HG02973 (cell line): ENCODE results near the gene KRI1.

Source experiments
- ATAC-seq: cut with Tn5 transposase; IDR thresholded peaks from one replicate; pipeline ENCODE4 v1.9.1; 2021; ENCODE audit warnings: moderate library complexity; ENCODE audit not compliant: unreplicated experiment

Gene KRI1

GRCh38 chr19:10565567-10566407 is at the start of gene KRI1:
KRI1 (minus strand) TSS chr19:10566010; CDS start chr19:10565999, 11 bp downstream.
- ATAC-seq, result peak; percentile 36

GRCh38 chr19:10612499-10613119 is 46.8 kb upstream of the KRI1 start:
- ATAC-seq, result no peak

GRCh38 chr19:10611907-10612306 is 46.1 kb upstream of the KRI1 start:
- no peak for ATAC-seq

- no peak for ATAC-seq
Measured at GRCh38 chr19:10604460-10604980, 38.7 kb upstream of the KRI1 start.

GRCh38 chr19:10603873-10604459 is 38.2 kb upstream of the KRI1 start:
- ATAC-seq, result no peak

GRCh38 chr19:10603084-10603872 is 37.5 kb upstream of the KRI1 start:
- ATAC-seq, result no peak

GRCh38 chr19:10602330-10603083 is 36.7 kb upstream of the KRI1 start:
- ATAC-seq, result peak; percentile 42

GRCh38 chr19:10601999-10602329 is 36.2 kb upstream of the KRI1 start:
- ATAC-seq, result no peak

GRCh38 chr19:10600149-10600548 is 34.3 kb upstream of the KRI1 start:
- ATAC-seq, result no peak

- no peak for ATAC-seq
Measured at GRCh38 chr19:10593820-10594637, 28.2 kb upstream of the KRI1 start.

GRCh38 chr19:10593148-10593547 is 27.3 kb upstream of the KRI1 start:
- ATAC-seq, result no peak

- no peak for ATAC-seq
Measured at GRCh38 chr19:10587839-10588150, 22.0 kb upstream of the KRI1 start.

- ATAC-seq, result no peak
Measured at GRCh38 chr19:10587022-10587838, 21.4 kb upstream of the KRI1 start, which contains the start of gene AP1M2. AP1M2 (minus strand) TSS chr19:10587312; CDS start chr19:10587231, 81 bp downstream.

GRCh38 chr19:10586396-10586795 is 20.6 kb upstream of the KRI1 start:
- no peak for ATAC-seq

- no peak for ATAC-seq
Measured at GRCh38 chr19:10583036-10583776, 17.4 kb upstream of the KRI1 start.

- no peak for ATAC-seq
Measured at GRCh38 chr19:10582091-10582490, 16.3 kb upstream of the KRI1 start.

GRCh38 chr19:10580979-10581631 is 15.3 kb upstream of the KRI1 start:
- no peak for ATAC-seq

GRCh38 chr19:10577951-10578350 is 12.1 kb upstream of the KRI1 start:
- ATAC-seq, result no peak
